Mesothelial cell of epicardium (in vitro differentiated cells): ENCODE measurements around the gene TMEM51. TPM values are rescaled to one million over a fixed set of nuclear protein-coding genes. Genes with fewer than 3 reads are reported as not detected.
A peak's percentile ranks its signal among the peaks of the same experiment; 100 is the strongest.

Experiments
- DNase-seq, 2 experiments: peaks; one replicate each; pipeline ENCODE4 v3.0.0; 2021; ENCODE audit warnings: low spot score in 2 of 2; ENCODE audit not compliant: unreplicated experiment in 2 of 2
- H3K27ac Mint-ChIP-seq: 2 replicates; pipeline ENCODE4 v1.8.0; 2021; ENCODE audit warnings: mixed read lengths
- H3K27me3 Mint-ChIP-seq: 2 replicates; pipeline ENCODE4 v1.8.0; 2021; ENCODE audit warnings: low read depth, mixed read lengths
- H3K36me3 Mint-ChIP-seq: 2 replicates; pipeline ENCODE4 v1.8.0; 2021; ENCODE audit warnings: mixed read lengths
- H3K4me1 Mint-ChIP-seq: 2 replicates; pipeline ENCODE4 v1.8.0; 2021; ENCODE audit warnings: mixed read lengths
- H3K4me3 Mint-ChIP-seq: 2 replicates; pipeline ENCODE4 v1.8.0; 2021; ENCODE audit warnings: mild to moderate bottlenecking, moderate library complexity, mixed read lengths
- H3K9me3 Mint-ChIP-seq: 2 replicates; pipeline ENCODE4 v1.8.0; 2021; ENCODE audit warnings: mixed read lengths
- CTCF ChIP-seq: fragments of 200-600 bp; sonication (generic); IDR thresholded peaks from one replicate; pipeline ENCODE4 v1.5.0; 2021; ENCODE audit warnings: antibody characterized with exemption; ENCODE audit not compliant: unreplicated experiment
- total RNA-seq: library from RNA; stranded (reverse); gene quantifications from 3 replicates; pipeline ENCODE4 v1.2.1, GENCODE V29; 2021

The TMEM51 gene
- total RNA-seq, 1 donor from 2014 or later, result 10.9 TPM

GRCh38 chr1:15151377-15151806, 2.2 kb upstream of the TMEM51 start:
- Mint-ChIP-seq H3K9me3 (peaks cover 5% of the 10 kb centered on the region), H3K27me3 (peaks cover 3% of the 10 kb centered on the region), H3K27ac (peak overlapping the region; percentile 61), H3K36me3 (no peaks in the 10 kb centered on the region), H3K4me1 (peaks cover 38% of the 10 kb centered on the region), H3K4me3 (peak overlapping the region; percentile 90)
- TF ChIP-seq CTCF, result no peak
- no peak for DNase-seq

DNA sequence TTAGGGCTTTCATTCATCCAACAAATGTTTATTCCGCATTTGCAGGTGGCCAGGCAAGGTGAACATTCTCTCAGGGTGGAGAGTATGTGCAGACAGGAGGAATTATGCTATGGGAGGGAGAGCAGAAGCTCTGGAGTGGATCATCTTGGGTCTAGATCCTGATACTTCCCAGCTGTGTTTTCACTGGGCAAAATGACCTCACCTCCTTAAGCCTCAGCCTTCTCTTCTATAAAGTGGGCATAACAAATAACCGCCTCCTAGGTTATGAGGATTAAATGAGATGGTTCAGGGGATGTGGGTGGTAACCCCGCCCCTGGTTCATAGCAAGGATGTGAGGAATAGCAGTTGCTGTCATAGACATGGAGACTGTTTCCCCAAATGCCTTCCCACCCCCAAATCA, 1.7 kb upstream of the TMEM51 start:
- H3K9me3 Mint-ChIP-seq, result peaks cover 5% of the 10 kb centered on the region
- H3K4me1 Mint-ChIP-seq, result peaks cover 40% of the 10 kb centered on the region
- peak overlapping the region; percentile 90 for H3K4me3 Mint-ChIP-seq
- peak overlapping the region; percentile 98 for H3K27ac Mint-ChIP-seq
- TF ChIP-seq CTCF, result no peak
- H3K36me3 Mint-ChIP-seq, result no peaks in the 10 kb centered on the region
- peaks cover 3% of the 10 kb centered on the region for H3K27me3 Mint-ChIP-seq
- no peak for DNase-seq

DNA sequence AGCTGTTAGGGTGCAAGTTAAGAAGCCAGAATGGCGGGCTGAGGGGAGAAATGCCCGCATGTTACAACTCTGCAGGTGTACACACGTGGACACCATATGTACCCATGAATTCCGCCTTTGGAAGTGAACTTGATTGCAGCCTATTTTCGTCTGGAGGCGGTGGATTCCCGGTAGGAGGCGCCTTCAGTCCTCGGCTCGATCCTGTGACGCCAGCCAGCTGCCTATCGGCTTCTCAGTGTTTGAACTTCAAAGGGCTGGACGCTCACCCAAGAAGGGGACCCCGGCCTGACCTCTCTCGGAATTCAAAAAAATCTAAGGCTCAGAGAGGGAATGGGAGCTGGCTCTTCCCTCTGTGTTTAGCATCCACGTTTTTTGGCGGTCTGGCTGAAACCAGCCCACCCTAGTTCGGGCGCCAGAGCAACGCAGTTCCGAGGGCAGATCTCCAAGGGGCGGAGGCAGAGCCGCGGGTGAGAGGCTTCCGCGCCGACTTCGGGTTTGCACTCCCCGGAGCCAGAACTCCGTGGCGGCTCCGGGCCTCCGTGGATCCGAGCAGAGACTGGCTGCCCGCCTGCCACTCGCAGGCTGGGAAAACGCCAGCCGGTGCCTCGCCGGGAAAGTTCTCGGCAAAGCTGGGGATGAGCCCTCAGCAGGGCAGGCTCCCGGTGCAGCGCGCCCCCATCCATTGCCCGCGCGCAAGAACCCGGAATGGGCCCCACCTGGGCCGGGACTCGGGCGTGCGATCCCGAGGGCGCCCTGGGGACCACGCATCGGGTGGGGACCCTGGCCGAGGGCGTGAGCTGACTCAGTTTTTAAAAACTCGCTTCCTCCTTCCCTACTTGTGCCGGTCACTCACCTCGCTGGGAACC, 996 bp upstream of the TMEM51 start:
- Mint-ChIP-seq H3K9me3 (peaks cover 5% of the 10 kb centered on the region), H3K27ac (peak overlapping the region; percentile 98), H3K36me3 (no peaks in the 10 kb centered on the region), H3K4me3 (peak overlapping the region; percentile 90), H3K27me3 (peaks cover 3% of the 10 kb centered on the region), H3K4me1 (peaks cover 44% of the 10 kb centered on the region)
- no peak for TF ChIP-seq CTCF
- DNase-seq, result peak; percentile 53 to 83

- Mint-ChIP-seq H3K4me1 (peaks cover 51% of the 10 kb centered on the region), H3K36me3 (no peaks in the 10 kb centered on the region), H3K27me3 (peaks cover 3% of the 10 kb centered on the region), H3K9me3 (peaks cover 5% of the 10 kb centered on the region), H3K4me3 (peak overlapping the region; percentile 90), H3K27ac (peak overlapping the region; percentile 71)
- TF ChIP-seq CTCF, result peak; percentile 71
- DNase-seq, result peak; percentile 59 to 77
These were observed 414 bp downstream of the TMEM51 start for GRCh38 chr1:15153842-15154479.

GRCh38 chr1:15154480-15155036, 1.0 kb downstream of the TMEM51 start:
- peaks cover 52% of the 10 kb centered on the region for H3K4me1 Mint-ChIP-seq
- peak in 1 of 2 experiments; percentile 45 for DNase-seq
- H3K36me3 Mint-ChIP-seq, result no peaks in the 10 kb centered on the region
- no peak for TF ChIP-seq CTCF
- peaks cover 5% of the 10 kb centered on the region for H3K9me3 Mint-ChIP-seq
- H3K4me3 Mint-ChIP-seq, result peak overlapping the region; percentile 78
- H3K27me3 Mint-ChIP-seq, result peaks cover 3% of the 10 kb centered on the region
- peak overlapping the region; percentile 71 for H3K27ac Mint-ChIP-seq
